ENCODE measurements around the gene PLD3.

The PLD3 gene

DNA sequence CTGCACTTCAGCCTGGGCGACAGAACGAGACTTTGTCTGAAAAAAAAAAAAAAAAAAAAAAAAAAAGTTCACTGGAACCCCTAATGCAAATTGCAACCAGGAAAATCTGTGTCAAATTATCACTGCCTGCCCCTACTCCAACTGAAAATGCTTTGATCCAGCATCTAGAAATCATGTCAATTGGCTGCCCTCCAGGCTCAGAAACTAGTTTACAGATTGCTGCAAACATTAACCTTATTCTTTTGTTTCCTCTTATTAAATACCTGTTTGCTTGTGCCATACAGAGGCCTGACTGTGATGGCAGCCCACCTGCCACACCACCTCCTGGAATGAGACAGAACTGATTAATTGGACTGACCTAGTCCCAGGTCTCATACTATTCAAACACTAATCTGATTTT, 44.7 kb upstream of the PLD3 start:
- no peaks in the 10 kb centered on the region for H4K20me1 ChIP-seq (ENCODE audit: insufficient read depth, low read length)
- H3K4me1 ChIP-seq (ENCODE audit: insufficient read depth, low read length, severe bottlenecking) = no peaks in the 10 kb centered on the region
- no peaks in the 10 kb centered on the region for H3F3A ChIP-seq (ENCODE audit: insufficient read depth, low read length)
- H3K4me3 ChIP-seq (ENCODE audit: low read depth, low read length, poor library complexity, severe bottlenecking) = no peak overlapping the region
- H3K27me3 ChIP-seq (ENCODE audit: insufficient read depth, low read length) = no peaks in the 10 kb centered on the region
- TF ChIP-seq, protein P1, sequence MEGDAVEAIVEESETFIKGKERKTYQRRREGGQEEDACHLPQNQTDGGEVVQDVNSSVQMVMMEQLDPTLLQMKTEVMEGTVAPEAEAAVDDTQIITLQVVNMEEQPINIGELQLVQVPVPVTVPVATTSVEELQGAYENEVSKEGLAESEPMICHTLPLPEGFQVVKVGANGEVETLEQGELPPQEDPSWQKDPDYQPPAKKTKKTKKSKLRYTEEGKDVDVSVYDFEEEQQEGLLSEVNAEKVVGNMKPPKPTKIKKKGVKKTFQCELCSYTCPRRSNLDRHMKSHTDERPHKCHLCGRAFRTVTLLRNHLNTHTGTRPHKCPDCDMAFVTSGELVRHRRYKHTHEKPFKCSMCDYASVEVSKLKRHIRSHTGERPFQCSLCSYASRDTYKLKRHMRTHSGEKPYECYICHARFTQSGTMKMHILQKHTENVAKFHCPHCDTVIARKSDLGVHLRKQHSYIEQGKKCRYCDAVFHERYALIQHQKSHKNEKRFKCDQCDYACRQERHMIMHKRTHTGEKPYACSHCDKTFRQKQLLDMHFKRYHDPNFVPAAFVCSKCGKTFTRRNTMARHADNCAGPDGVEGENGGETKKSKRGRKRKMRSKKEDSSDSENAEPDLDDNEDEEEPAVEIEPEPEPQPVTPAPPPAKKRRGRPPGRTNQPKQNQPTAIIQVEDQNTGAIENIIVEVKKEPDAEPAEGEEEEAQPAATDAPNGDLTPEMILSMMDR (IDR thresholded peaks at IDR 0.05; ENCODE audit: low read length) = no peak
- TF ChIP-seq EZH2 (IDR thresholded peaks at IDR 0.05; ENCODE audit: borderline replicate concordance, low read length) = no peak
- H3K79me2 ChIP-seq (ENCODE audit: insufficient read depth, low read length) = no peaks in the 10 kb centered on the region
- H3K36me3 ChIP-seq (ENCODE audit: insufficient read depth, low read length) = no peaks in the 10 kb centered on the region
- H2AFZ ChIP-seq (ENCODE audit: low read length) = no peak overlapping the region
- H3K9ac ChIP-seq (ENCODE audit: low read length) = no peak overlapping the region
- no peaks in the 10 kb centered on the region for H3K9me3 ChIP-seq (ENCODE audit: low read length)
- no peaks in the 10 kb centered on the region for H3K9me2 ChIP-seq (ENCODE audit: low read depth, low read length)
- H3K4me2 ChIP-seq (ENCODE audit: low read length) = no peak overlapping the region
- no peak overlapping the region for H3K27ac ChIP-seq (ENCODE audit: low read depth, low read length, poor library complexity, severe bottlenecking)

DNA sequence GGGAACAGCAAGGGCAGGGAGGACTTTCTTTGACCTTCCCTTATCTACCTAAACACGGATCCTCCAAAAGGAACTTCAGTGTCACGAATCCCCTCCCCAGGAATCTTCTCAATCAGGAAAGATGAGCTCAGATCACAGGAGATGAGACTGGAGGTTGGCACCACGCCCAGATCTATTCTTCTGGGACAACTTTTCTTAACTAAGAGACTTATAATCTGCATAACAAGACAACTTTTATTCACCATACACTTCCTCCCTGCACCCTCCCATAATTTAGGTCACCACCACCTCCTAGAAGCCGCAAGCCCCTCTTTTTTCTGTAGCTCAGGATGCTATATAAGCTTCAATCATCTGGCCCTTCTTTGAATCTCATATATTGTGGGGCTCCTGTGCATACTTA, 44.2 kb upstream of the PLD3 start:
- Histone ChIP-seq H3K9me3 (ENCODE audit: low read length) (no peaks in the 10 kb centered on the region), H3K4me3 (ENCODE audit: low read depth, low read length, poor library complexity, severe bottlenecking) (no peak overlapping the region), H3K4me2 (ENCODE audit: low read length) (no peak overlapping the region), H3K36me3 (ENCODE audit: insufficient read depth, low read length) (no peaks in the 10 kb centered on the region), H3K27ac (ENCODE audit: low read depth, low read length, poor library complexity, severe bottlenecking) (no peak overlapping the region), H3K9ac (ENCODE audit: low read length) (no peak overlapping the region), H4K20me1 (ENCODE audit: insufficient read depth, low read length) (no peaks in the 10 kb centered on the region), H3K9me2 (ENCODE audit: low read depth, low read length) (no peaks in the 10 kb centered on the region), H3K27me3 (ENCODE audit: insufficient read depth, low read length) (no peaks in the 10 kb centered on the region), H3K79me2 (ENCODE audit: insufficient read depth, low read length) (no peaks in the 10 kb centered on the region), H2AFZ (ENCODE audit: low read length) (no peak overlapping the region), H3K4me1 (ENCODE audit: insufficient read depth, low read length, severe bottlenecking) (no peaks in the 10 kb centered on the region), H3F3A (ENCODE audit: insufficient read depth, low read length) (no peaks in the 10 kb centered on the region)
- no peak for TF ChIP-seq EZH2 (IDR thresholded peaks at IDR 0.05; ENCODE audit: borderline replicate concordance, low read length)
- TF ChIP-seq, protein P1 (IDR thresholded peaks at IDR 0.05; ENCODE audit: low read length) = no peak

DNA sequence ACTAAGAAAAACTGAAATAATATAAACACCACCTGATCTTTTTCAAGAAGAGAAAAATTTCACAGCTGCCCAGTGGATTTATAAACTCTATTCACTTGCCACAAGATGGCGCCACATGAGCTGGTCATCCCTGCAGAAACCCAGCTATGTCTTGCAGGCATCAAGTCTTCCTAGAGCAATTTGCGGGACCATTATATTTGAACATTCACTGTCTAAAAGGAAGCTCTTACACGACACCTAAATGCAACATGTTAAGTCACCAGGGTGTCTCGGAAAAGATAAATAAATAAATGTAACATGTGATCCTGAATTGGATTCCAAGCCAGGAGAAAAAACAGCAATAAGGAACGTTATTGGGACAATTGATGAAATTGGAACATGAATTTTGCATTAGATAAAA, 43.1 kb upstream of the PLD3 start:
- Histone ChIP-seq H3K36me3 (ENCODE audit: insufficient read depth, low read length) (no peaks in the 10 kb centered on the region), H4K20me1 (ENCODE audit: insufficient read depth, low read length) (no peaks in the 10 kb centered on the region), H2AFZ (ENCODE audit: low read length) (no peak overlapping the region), H3K4me2 (ENCODE audit: low read length) (no peak overlapping the region), H3K27me3 (ENCODE audit: insufficient read depth, low read length) (no peaks in the 10 kb centered on the region), H3F3A (ENCODE audit: insufficient read depth, low read length) (no peaks in the 10 kb centered on the region), H3K27ac (ENCODE audit: low read depth, low read length, poor library complexity, severe bottlenecking) (no peak overlapping the region), H3K9me2 (ENCODE audit: low read depth, low read length) (no peaks in the 10 kb centered on the region), H3K9ac (ENCODE audit: low read length) (no peak overlapping the region), H3K4me1 (ENCODE audit: insufficient read depth, low read length, severe bottlenecking) (no peaks in the 10 kb centered on the region), H3K4me3 (ENCODE audit: low read depth, low read length, poor library complexity, severe bottlenecking) (no peak overlapping the region), H3K79me2 (ENCODE audit: insufficient read depth, low read length) (no peaks in the 10 kb centered on the region), H3K9me3 (ENCODE audit: low read length) (no peaks in the 10 kb centered on the region)
- TF ChIP-seq EZH2 (IDR thresholded peaks at IDR 0.05; ENCODE audit: borderline replicate concordance, low read length) = no peak
- TF ChIP-seq, protein P1 (IDR thresholded peaks at IDR 0.05; ENCODE audit: low read length) = peak; percentile 84
